Memory B cell (primary cell): ENCODE results near the gene OR2V1.
"Not testable (repeated sequence)": the region's sequence is repeated elsewhere in the genome, so short reads cannot be mapped to it uniquely, and the experiment has no call there.

Experiments
- ATAC-seq: fragments of 150-1000 bp; cut with Tn5 transposase; 2 replicates; pipeline ENCODE4 v1.10.0; 2021; ENCODE audit warnings: low read depth, mild to moderate bottlenecking, moderate library complexity
- DNase-seq, 2 donors: peaks; one replicate each; pipeline ENCODE4 v3.0.0; 2022; ENCODE audit warnings: low spot score in 2 of 2
- H3K27ac Mint-ChIP-seq: one replicate; pipeline ENCODE4 v1.8.0; 2022; ENCODE audit warnings: mild to moderate bottlenecking, moderate library complexity, mixed read lengths
- H3K27me3 Mint-ChIP-seq: one replicate; pipeline ENCODE4 v1.8.0; 2022; ENCODE audit warnings: mixed read lengths
- H3K36me3 Mint-ChIP-seq: one replicate; pipeline ENCODE4 v1.8.0; 2022; ENCODE audit warnings: mild to moderate bottlenecking, mixed read lengths
- H3K4me1 Mint-ChIP-seq: one replicate; pipeline ENCODE4 v1.8.0; 2022; ENCODE audit warnings: mixed read lengths
- H3K4me3 Mint-ChIP-seq: one replicate; pipeline ENCODE4 v1.8.0; 2022; ENCODE audit warnings: mild to moderate bottlenecking, moderate library complexity, mixed read lengths
- H3K9me3 Mint-ChIP-seq: one replicate; pipeline ENCODE4 v1.8.0; 2022; ENCODE audit warnings: mixed read lengths

The OR2V1 gene

DNA sequence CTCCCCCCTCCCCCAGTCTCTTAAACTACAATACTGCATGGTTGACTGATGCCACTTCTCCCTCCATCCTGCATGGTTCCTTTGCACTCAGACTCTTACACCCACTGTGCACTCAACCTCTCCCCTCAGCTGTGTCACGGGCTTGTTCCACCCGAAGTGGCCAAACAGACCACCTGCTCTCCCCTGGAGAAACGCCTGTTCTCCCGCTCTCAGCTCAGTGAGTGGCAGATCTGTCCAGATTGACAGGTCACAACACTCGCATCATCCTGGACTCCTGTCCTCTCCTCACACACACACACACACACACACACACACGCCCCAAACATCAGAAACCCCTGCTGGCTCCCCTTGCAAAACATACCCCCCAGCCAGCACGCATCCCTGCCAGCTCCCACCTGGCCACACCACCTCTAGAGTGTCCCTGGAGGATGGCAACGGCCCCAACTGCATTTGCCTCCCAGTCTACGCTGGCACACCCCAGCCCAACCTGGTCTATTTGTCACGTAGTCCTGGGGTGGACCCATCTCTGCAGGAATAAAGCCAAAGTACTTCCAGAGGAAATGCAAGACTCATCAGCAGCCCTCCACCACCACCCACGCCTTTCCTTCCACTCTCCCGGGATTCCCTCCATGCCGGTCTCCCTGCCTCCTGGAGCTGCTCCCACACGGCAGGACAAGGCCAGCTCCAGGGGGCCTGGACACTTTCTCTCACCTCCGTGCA lies 2.9 kb downstream of the OR2V1 start:
- Mint-ChIP-seq H3K9me3 (no peaks in the 10 kb centered on the region), H3K4me1 (peaks cover 6% of the 10 kb centered on the region), H3K4me3 (no peak overlapping the region), H3K27ac (no peak overlapping the region), H3K36me3 (no peaks in the 10 kb centered on the region), H3K27me3 (peaks cover 29% of the 10 kb centered on the region)
- DNase-seq = no peak
- no peak for ATAC-seq

DNA sequence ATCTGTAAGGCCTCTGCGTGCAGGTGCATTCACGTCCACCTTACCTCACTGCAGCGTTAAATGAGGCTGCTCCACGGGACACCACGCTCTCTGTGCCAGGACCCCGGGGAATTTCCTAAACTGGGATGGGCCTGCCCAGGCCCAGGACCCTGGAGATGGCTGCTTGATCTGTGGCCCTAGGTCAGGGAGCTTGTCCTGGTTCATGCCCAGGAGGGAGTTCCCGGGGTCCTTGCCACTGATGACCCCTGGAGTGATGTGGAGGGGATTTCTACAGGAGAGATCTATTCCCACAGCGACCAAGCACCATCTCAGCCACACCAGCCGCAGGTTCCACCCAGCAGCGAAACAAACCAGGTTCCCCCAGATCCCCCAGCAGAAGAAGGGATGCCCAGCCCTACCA lies 3.5 kb downstream of the OR2V1 start:
- H3K9me3 Mint-ChIP-seq = no peaks in the 10 kb centered on the region
- peaks cover 34% of the 10 kb centered on the region for H3K27me3 Mint-ChIP-seq
- H3K4me1 Mint-ChIP-seq = peaks cover 6% of the 10 kb centered on the region
- H3K27ac Mint-ChIP-seq = no peak overlapping the region
- H3K36me3 Mint-ChIP-seq = no peaks in the 10 kb centered on the region
- no peak overlapping the region for H3K4me3 Mint-ChIP-seq
- no peak for ATAC-seq
- no peak for DNase-seq

DNA sequence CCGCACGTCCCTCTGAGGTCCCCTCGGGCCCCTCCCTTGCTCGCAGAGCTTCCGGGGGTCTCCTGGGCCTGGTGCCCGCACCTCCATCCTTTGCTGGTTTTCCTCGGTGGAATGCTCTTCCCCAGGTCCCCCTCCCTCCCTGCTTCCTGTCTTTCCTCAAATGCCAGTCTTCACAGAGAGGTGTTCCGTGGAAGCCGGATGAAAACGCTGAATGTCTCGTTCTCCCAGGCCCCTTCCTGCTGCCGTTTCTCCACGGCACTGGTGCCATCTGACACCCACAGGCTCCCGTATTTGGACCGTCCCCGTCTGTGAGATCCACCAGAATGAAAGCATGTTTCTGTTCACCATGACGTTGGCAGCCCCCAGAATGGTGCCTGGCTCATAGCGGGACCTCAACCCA lies 4.1 kb downstream of the OR2V1 start:
- H3K27ac Mint-ChIP-seq = no peak overlapping the region
- no peaks in the 10 kb centered on the region for H3K36me3 Mint-ChIP-seq
- peaks cover 6% of the 10 kb centered on the region for H3K4me1 Mint-ChIP-seq
- DNase-seq = no peak
- ATAC-seq = no peak
- no peak overlapping the region for H3K4me3 Mint-ChIP-seq
- H3K9me3 Mint-ChIP-seq = no peaks in the 10 kb centered on the region
- peaks cover 36% of the 10 kb centered on the region for H3K27me3 Mint-ChIP-seq

DNA sequence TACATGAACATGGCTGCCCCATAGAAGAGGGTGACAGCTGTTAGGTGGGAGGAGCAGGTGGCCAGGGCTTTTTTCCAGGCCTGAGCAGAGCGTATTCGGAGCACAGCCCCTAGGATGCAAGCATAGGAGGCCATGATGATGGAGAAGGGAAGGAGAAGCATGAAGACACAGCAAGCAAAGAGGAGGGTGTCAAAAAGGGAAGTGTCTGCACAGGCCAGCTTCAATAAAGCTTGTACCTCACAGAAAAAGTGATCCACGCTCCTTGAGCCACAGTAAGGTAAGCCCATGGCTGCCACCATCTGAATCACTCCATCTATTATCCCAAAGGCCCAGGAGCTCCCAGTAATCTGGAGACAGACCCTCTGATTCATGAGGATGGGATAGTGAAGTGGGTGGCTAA lies 6.4 kb downstream of the OR2V1 start:
- Mint-ChIP-seq H3K27me3 (peaks cover 37% of the 10 kb centered on the region), H3K36me3 (no peaks in the 10 kb centered on the region), H3K4me3 (no peak overlapping the region), H3K27ac (no peak overlapping the region), H3K4me1 (peaks cover 6% of the 10 kb centered on the region), H3K9me3 (no peaks in the 10 kb centered on the region)
- DNase-seq = no peak
- no peak for ATAC-seq

DNA sequence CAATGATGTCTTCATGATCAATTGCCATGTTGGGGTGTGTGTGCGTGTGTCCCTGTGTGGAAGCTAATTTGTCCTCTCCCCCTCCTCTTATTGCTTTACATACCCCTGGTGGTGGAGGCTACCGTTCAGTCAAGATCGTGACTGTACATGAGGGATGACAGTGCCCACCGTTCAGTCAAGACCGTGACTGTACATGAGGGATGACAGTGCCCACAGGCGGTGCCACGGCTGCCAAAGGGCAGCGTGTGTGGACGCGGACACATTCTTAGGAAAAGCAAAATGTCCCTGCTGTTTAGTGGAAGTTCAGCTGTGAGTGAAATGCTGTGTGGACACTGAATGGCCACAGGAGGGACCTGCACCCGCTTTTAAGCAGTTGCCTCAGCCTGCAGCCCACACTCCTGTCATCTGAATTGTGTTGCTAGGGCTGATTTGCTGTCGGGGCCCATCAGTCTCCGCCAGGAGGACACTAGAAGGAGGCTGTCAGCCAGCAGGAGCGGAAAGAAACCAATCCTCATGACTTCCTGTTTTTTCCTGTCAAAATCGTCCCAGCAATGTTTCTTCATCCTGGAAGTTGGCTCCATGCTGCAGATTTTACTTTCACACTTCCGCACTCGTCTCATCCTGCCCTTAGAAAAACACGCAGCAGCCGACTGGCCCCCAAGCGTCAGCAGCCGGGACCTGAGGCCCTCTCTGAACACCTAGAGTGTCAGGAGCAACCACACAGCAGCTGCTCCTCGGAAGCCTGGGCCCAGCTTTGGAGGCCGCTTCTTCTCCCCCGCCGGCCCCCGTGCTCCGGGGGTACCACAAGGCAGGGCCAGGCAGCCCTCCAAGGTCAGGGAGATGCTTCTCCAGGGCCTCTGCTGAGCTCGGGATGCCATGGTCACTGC lies 9.1 kb downstream of the OR2V1 start:
- H3K36me3 Mint-ChIP-seq = peaks cover 2% of the 10 kb centered on the region
- ATAC-seq = no peak
- peaks cover 38% of the 10 kb centered on the region for H3K27me3 Mint-ChIP-seq
- peaks cover 3% of the 10 kb centered on the region for H3K4me1 Mint-ChIP-seq
- DNase-seq = no peak
- peaks cover 2% of the 10 kb centered on the region for H3K9me3 Mint-ChIP-seq
- H3K4me3 Mint-ChIP-seq = no peak overlapping the region
- no peak overlapping the region for H3K27ac Mint-ChIP-seq

DNA sequence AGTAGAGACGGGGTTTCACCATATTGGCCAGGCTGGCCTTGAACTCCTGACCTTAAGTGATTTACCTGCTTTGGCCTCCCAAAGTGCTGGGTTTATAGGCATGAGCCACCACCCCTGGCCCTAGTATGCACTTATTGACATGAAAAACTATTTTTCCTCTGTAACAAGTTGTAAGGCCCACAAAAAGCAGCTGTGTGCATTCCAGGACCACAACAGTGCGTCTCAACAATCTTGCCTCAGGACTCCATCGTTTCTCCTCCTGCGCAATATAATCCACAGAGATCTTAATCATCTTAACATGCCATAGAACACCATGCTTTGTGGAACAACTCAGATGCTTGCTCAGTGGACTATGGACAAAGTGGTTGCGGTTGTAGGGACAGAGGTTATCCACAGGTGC lies 10.2 kb downstream of the OR2V1 start:
- DNase-seq (no peak), ATAC-seq (no peak)
- Mint-ChIP-seq H3K36me3 (peaks cover 2% of the 10 kb centered on the region), H3K27me3 (peaks cover 36% of the 10 kb centered on the region), H3K4me1 (no peaks in the 10 kb centered on the region), H3K9me3 (peaks cover 2% of the 10 kb centered on the region), H3K4me3 (no peak overlapping the region), H3K27ac (no peak overlapping the region)

DNA sequence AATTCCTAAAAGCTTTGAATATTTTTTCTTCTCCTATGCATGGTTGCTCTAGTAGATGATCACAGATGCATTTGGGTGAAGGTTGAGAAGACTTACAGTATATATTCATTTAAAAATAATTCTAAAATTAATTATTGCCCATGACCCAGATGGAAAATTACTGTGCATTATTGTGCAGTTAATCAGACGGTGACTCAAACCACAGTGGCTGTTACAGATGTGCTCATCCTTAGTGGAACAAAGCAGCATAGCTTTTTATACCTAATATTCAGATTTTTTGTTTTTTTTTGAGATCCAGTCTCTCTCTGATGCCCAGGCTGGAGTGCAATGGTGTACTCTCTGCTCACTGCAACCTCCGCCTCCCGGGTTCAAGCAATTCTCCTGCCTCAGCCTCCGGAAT lies 10.7 kb downstream of the OR2V1 start:
- Mint-ChIP-seq H3K36me3 (peaks cover 2% of the 10 kb centered on the region), H3K9me3 (peaks cover 2% of the 10 kb centered on the region), H3K4me3 (no peak overlapping the region), H3K27me3 (peaks cover 37% of the 10 kb centered on the region), H3K27ac (no peak overlapping the region), H3K4me1 (no peaks in the 10 kb centered on the region)
- no peak for ATAC-seq
- DNase-seq = no peak

DNA sequence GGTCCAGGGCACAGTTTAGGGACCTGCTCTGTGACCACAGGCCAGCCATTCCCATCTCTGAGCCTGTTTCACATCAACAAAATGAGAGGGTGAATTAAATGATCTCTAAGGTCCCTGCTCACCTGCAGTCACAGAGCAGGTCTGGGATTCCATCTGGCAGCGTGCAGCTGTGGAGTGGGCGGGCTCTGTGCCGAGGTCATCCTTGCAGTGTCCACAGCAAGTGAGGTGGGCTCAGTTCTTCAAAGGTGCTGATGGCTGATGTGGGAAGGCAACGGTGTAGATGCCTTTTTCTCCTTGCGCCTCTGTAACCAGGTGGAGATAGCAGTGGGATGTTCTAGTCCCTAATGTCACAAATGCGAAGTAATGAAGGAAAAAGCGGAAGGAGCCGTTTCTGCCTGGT lies 11.9 kb downstream of the OR2V1 start:
- Mint-ChIP-seq H3K4me3 (no peak overlapping the region), H3K36me3 (peaks cover 2% of the 10 kb centered on the region), H3K27ac (no peak overlapping the region), H3K27me3 (peaks cover 42% of the 10 kb centered on the region), H3K9me3 (peaks cover 2% of the 10 kb centered on the region), H3K4me1 (no peaks in the 10 kb centered on the region)
- DNase-seq = no peak
- no peak for ATAC-seq

DNA sequence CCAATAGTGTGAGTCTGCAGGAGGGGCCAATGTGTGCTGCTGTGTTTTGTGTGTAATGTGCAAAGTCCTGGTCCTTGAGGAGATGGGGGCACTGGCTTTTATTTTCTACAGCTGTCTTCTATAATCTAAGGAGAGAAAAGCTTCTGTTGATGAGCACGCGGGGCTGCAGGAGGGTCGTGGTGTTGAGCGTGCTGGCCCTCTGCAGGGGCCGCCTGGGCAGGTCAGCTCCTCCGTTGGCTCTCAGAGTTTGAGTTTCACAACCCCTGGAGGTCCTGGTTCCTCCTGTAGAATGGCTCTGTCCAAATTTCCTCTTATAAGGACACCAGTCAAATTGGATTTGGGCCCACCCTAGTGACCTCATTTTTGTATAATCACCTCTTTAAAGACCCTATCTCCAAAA lies 12.6 kb downstream of the OR2V1 start:
- peaks cover 2% of the 10 kb centered on the region for H3K36me3 Mint-ChIP-seq
- no peak overlapping the region for H3K4me3 Mint-ChIP-seq
- DNase-seq (no peak), ATAC-seq (no peak)
- H3K27me3 Mint-ChIP-seq = peaks cover 44% of the 10 kb centered on the region
- peaks cover 4% of the 10 kb centered on the region for H3K9me3 Mint-ChIP-seq
- no peaks in the 10 kb centered on the region for H3K4me1 Mint-ChIP-seq
- no peak overlapping the region for H3K27ac Mint-ChIP-seq

DNA sequence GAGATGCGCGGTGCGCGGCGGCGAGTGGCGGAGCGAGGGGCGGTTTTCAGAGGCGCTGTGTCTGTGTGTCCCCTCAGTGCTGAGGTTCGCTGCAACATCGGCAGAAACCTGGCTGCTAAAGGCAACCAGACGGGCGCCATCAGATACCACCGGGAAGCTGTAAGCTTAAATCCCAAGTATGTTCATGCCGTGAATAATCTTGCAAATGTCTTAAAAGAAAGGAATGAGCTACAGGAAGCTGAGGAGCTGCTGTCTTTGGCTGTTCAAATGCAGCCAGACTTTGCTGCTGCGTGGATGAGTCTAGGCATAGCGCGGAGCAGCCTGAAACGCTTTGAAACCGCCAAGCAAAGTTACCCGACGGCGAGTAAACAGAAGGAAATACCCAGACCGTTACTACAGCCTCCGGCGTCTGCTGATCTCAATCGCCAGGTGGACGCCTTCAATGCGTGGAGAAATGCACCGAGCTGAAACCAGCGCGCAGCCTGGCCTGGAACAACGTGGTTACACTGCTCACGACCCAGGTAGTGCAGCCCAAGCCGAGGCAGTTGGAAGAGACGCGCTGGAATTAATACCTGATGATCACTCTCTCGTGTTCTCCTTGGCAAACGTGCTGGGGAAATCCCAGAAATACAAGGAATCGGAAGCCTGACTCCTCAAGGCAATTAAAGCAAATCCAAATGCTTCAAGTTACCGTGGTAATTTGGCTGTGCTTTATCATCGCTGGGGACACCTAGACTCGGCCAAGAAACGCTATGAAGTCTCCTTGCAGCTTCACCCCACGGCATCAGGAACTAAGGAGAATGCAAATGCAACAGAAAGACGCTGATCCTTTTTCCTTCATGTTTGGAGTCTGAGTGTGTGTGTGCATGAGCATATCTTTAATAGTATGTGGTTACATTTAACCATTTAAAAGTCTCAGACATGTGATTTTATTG lies 15.9 kb downstream of the OR2V1 start:
- Mint-ChIP-seq H3K36me3 (peaks cover 2% of the 10 kb centered on the region), H3K4me1 (no peaks in the 10 kb centered on the region), H3K9me3 (peaks cover 4% of the 10 kb centered on the region), H3K4me3 (no peak overlapping the region), H3K27ac (peak overlapping the region; percentile 7), H3K27me3 (peaks cover 45% of the 10 kb centered on the region)
- peak; percentile 41 for ATAC-seq
- no peak for DNase-seq

DNA sequence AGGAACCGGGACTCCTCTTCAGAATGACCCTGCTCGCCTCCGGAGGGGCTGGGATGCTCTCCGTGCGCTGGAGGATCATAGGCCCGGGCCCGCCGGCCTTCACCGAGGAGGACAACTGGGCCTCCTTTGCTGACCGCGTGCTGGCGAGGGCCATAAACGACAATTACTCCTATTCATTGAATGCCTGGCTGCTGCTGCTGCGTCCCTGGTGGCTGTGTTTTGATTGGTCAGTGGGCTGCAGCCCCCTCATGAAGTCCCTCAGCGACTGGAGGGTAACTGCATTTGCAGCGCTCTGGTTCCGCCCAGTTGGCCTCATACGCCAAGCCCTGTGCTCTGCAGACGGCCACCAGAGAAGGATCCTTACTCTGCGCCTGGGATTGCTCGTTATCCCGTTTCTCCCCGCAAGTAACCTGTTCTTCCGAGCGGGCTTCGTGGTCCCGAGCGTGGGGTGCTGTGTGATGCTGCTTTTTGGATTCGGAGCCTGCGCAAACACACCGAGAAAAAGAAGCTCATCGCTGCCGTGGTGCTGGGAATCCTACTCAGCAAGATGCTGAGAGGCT lies 16.6 kb downstream of the OR2V1 start:
- H3K9me3 Mint-ChIP-seq = peaks cover 4% of the 10 kb centered on the region
- H3K27ac Mint-ChIP-seq = no peak overlapping the region
- DNase-seq = no peak
- H3K27me3 Mint-ChIP-seq = peaks cover 51% of the 10 kb centered on the region
- H3K4me1 Mint-ChIP-seq = no peaks in the 10 kb centered on the region
- ATAC-seq = no peak
- H3K4me3 Mint-ChIP-seq = no peak overlapping the region
- peaks cover 2% of the 10 kb centered on the region for H3K36me3 Mint-ChIP-seq

DNA sequence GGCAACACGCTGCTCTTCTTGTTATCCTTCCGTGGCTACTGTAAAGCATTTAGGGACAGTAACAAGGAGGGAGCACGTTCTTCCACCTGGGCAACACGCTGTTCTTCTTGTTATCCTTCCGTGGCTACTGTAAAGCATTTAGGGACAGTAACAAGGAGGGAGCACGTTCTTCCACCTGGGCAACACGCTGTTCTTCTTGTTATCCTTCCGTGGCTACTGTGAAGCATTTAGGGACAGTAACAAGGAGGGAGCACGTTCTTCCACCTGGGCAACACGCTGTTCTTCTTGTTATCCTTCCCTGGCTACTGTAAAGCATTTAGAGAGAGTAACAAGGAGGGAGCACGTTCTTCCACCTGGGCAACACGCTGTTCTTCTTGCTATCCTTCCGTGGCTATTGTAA lies 17.4 kb downstream of the OR2V1 start:
- not testable (repeated sequence) for H3K27ac Mint-ChIP-seq, H3K9me3 Mint-ChIP-seq, H3K4me1 Mint-ChIP-seq, ATAC-seq, H3K4me3 Mint-ChIP-seq, H3K36me3 Mint-ChIP-seq, DNase-seq
- peaks cover 51% of the 10 kb centered on the region for H3K27me3 Mint-ChIP-seq

DNA sequence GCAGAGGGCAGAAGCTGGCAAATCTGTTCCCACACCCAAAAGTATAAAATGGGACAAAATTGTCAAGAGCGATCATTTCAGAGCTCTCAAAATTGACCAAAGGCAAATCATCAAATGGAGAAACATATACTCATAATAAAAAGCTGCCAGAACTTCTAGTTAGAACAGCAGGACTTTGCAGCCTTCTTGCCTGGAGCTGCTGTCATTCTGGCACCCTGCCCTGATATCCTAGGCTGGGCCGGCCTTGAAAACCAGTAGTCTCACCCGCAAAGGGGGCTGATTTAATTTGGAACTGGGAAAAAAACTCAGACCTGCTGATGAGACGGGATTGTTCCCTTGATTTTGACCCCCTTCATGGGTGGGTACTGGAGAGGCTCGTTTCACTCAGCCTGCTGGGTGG lies 18.5 kb downstream of the OR2V1 start:
- H3K9me3 Mint-ChIP-seq = peaks cover 4% of the 10 kb centered on the region
- DNase-seq = no peak
- H3K36me3 Mint-ChIP-seq = peaks cover 2% of the 10 kb centered on the region
- H3K4me1 Mint-ChIP-seq = no peaks in the 10 kb centered on the region
- H3K27me3 Mint-ChIP-seq = peaks cover 52% of the 10 kb centered on the region
- H3K27ac Mint-ChIP-seq = no peak overlapping the region
- no peak overlapping the region for H3K4me3 Mint-ChIP-seq
- no peak for ATAC-seq
